Small intestine (tissue), 16 donors: ENCODE results near the gene PRR32. TPM values are rescaled to one million over a fixed set of nuclear protein-coding genes. Genes with fewer than 3 reads are reported as not detected.
A peak's percentile ranks its signal among the peaks of the same experiment; 100 is the strongest.
"Not testable (repeated sequence)": the region's sequence is repeated elsewhere in the genome, so short reads cannot be mapped to it uniquely, and the experiment has no call there.

ENCODE experiments used
- DNase-seq, 2 donors: peaks; one replicate each; pipeline versions ENCODE4 v3.0.0 to v3.0.0-alpha.2; 2013
- FAIRE-seq: peaks from 2 replicates; lab custom pipeline; 2012; peaks lifted over from hg19 to GRCh38; lab: Jason Lieb, UNC
- H3K27ac ChIP-seq, 3 donors: one replicate each; pipeline ENCODE4 v1.5.1; 2013; ENCODE audit warnings: low read length in 2 of 3, mild to moderate bottlenecking in 2 of 3, control low read depth in 1 of 3, inconsistent platforms in 1 of 3, low read depth in 1 of 3, moderate library complexity in 1 of 3
- H3K27me3 ChIP-seq, 3 donors: one replicate each; pipeline ENCODE4 v1.6.1; 2013; ENCODE audit warnings: low read length in 3 of 3, inconsistent platforms in 1 of 3; ENCODE audit not compliant: control insufficient read depth in 3 of 3, insufficient read depth in 3 of 3
- H3K36me3 ChIP-seq, 3 donors: one replicate each; pipeline ENCODE4 v1.6.1; 2013; ENCODE audit warnings: low read length in 3 of 3, inconsistent platforms in 1 of 3, low read depth in 1 of 3, mild to moderate bottlenecking in 1 of 3, moderate library complexity in 1 of 3; ENCODE audit not compliant: control insufficient read depth in 3 of 3, insufficient read depth in 2 of 3
- H3K4me1 ChIP-seq, 3 donors: one replicate each; pipeline ENCODE4 v1.6.1; 2013; ENCODE audit warnings: low read length in 2 of 3, inconsistent platforms in 1 of 3, low read depth in 1 of 3, mild to moderate bottlenecking in 1 of 3, moderate library complexity in 1 of 3; ENCODE audit not compliant: control insufficient read depth in 3 of 3, insufficient read depth in 2 of 3
- H3K4me3 ChIP-seq, 3 donors: one replicate each; pipeline ENCODE4 v1.5.1; 2013; ENCODE audit warnings: low read length in 3 of 3, control low read depth in 1 of 3, inconsistent platforms in 1 of 3, low read depth in 1 of 3, mild to moderate bottlenecking in 1 of 3, moderate library complexity in 1 of 3
- H3K9me3 ChIP-seq, 2 donors: one replicate each; pipeline ENCODE4 v1.6.1; 2013; ENCODE audit warnings: low read depth in 1 of 2, low read length in 1 of 2; ENCODE audit not compliant: control insufficient read depth in 2 of 2, insufficient read depth in 1 of 2
- WGBS, 3 donors: extraction: QIAGEN DNeasy Blood & Tissue Kit; methylation state at CpG; one replicate each; pipeline ENCODE4 v1.1.7; 2013; 5-methylcytosine and 5-hydroxymethylcytosine counted together
- long read RNA-seq, 10 donors: transcript quantifications; one replicate each; lab custom pipeline, GENCODE V29; 2026
- polyA plus RNA-seq, 4 donors: library from polyadenylated mRNA; stranded (reverse) in 3 of 4; unstranded in 1 of 4; fragments of 200-250 nt in 3 of 4; fragments of 120-200 nt in 1 of 4; gene quantifications; one replicate each; pipeline versions ENCODE4 v1.2.1 to v1.2.3, GENCODE V29; 2013
- donor health status: healthy with polysubstance abuse.
- donor health status: control.
- donor health status: control.
- donor health status: Bipolar disorder and iron deficiency.
- donor health status: healthy.

Gene PRR32
- under 1 TPM in 1 of 4 donors, not detected in 3; 0.62 TPM for polyA plus RNA-seq
- long read RNA-seq, donor 1 = 0 reads
- long read RNA-seq, donor 2 = 0 reads
- long read RNA-seq, donor 3 = 0 reads
- long read RNA-seq, donor 4 = 0 reads
- long read RNA-seq, donor 5 = 0 reads
- long read RNA-seq, donor 6 = 0 reads
- long read RNA-seq, donor 7 = 0 reads
- long read RNA-seq, donor 8, partial matches to known transcripts = 0 of 3 reads
- long read RNA-seq, donor 8, other reads (novel, unspliced or antisense) = 0 of 3 reads
- long read RNA-seq, donor 9 = 0 reads
- long read RNA-seq, donor 10 = 0 reads

- H3K4me3 ChIP-seq = no peak within 1 kb of the TSS
- DNase-seq (no peak), FAIRE-seq (no peak)
- H3K27ac ChIP-seq = no peak within 1 kb of the TSS
- no peaks in the 10 kb centered on the region for H3K9me3 ChIP-seq
- H3K27me3 ChIP-seq = no peaks in the 10 kb centered on the region
- no peaks in the 10 kb centered on the region for H3K4me1 ChIP-seq
- no peaks in the 10 kb centered on the region for H3K36me3 ChIP-seq
Measured at GRCh38 chrX:126819429-126819828, at the start of gene PRR32. PRR32 (plus strand) TSS chrX:126819729; CDS start chrX:126819844, 115 bp downstream.

DNA sequence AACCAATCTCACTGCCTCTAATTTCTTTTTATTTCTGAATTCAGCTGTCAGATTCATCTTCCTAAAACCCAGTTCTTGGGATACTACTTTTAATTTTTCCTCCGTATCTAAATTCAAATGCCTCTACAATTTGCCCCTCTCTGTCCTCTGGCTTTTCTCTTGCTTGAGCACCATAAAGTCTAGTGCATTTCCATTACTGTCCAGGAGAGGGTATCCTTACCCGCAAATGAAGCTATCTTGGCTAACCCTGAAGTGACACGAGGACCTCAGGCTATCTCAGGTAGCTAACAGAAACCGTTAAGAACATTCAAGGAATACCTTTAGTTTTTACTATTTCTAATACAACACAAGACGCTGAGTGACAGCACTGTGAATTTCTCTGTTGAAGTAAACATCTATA is 49.4 kb upstream of the PRR32 start:
- no peak for FAIRE-seq

GRCh38 chrX:126785539-126785938 is 34.0 kb upstream of the PRR32 start:
- no peaks in the 10 kb centered on the region for H3K27me3 ChIP-seq
- no peaks in the 10 kb centered on the region for H3K36me3 ChIP-seq
- 80 to 97% (median 89%) methylated on average over 2 of the region's 2 CpGs for WGBS, 3 donors
- H3K9me3 ChIP-seq = no peaks in the 10 kb centered on the region
- no peak for FAIRE-seq
- no peak overlapping the region for H3K27ac ChIP-seq
- no peaks in the 10 kb centered on the region for H3K4me1 ChIP-seq
- DNase-seq = no peak
- H3K4me3 ChIP-seq = no peak overlapping the region

More for the DNA sequence above, 49.4 kb upstream of the PRR32 start:
- peak in 1 of 2 donors; percentile 0 for DNase-seq
- 16 to 21% (median 16%) methylated on average over 5 of the region's 5 CpGs for WGBS, 3 donors
- Histone ChIP-seq H3K4me3 (no peak overlapping the region), H3K36me3 (no peaks in the 10 kb centered on the region), H3K27me3 (no peaks in the 10 kb centered on the region), H3K9me3 (no peaks in the 10 kb centered on the region), H3K27ac (no peak overlapping the region), H3K4me1 (no peaks in the 10 kb centered on the region)

GRCh38 chrX:126799059-126799458 is 20.5 kb upstream of the PRR32 start:
- Histone ChIP-seq H3K9me3 (peaks cover 0 to 4% of the 10 kb centered on the region in 2 donors), H3K27ac (no peak overlapping the region), H3K4me1 (no peaks in the 10 kb centered on the region), H3K36me3 (no peaks in the 10 kb centered on the region), H3K27me3 (no peaks in the 10 kb centered on the region), H3K4me3 (no peak overlapping the region)
- DNase-seq (no peak), FAIRE-seq (no peak)
- WGBS, 3 donors = 59 to 68% (median 64%) methylated on average over 1 of the region's 1 CpG

DNA sequence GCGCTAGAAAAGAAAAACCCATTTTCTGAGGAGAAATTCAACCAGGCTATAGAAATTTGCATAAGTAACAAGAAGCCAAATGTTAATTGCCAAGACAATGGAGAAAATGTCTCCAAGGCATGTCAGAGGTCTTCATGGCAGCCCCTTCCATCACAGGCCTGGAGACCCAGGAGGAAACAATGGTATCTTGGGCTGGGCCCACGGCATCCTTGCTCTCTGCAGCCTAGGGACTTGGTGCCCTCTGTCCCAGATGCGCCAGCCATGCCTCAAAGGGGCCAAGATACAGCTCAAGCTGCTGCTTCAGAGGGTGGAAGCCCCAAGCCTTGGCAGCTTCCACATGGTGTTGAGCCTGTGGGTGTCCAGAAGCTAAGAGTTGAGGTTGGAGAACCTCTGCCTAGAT is 12.7 kb upstream of the PRR32 start:
- 66 to 80% (median 68%) methylated on average over 3 of the region's 3 CpGs for WGBS, 3 donors
- not testable (repeated sequence) for H3K9me3 ChIP-seq, H3K36me3 ChIP-seq, FAIRE-seq, H3K4me1 ChIP-seq, DNase-seq, H3K27ac ChIP-seq, H3K4me3 ChIP-seq, H3K27me3 ChIP-seq

GRCh38 chrX:126815806-126816205 is 3.7 kb upstream of the PRR32 start:
- DNase-seq = no peak
- no peaks in the 10 kb centered on the region for H3K9me3 ChIP-seq
- no peak overlapping the region for H3K27ac ChIP-seq
- WGBS, 3 donors = 5 to 48% (median 6%) methylated on average over 1 of the region's 1 CpG
- H3K4me3 ChIP-seq = no peak overlapping the region
- no peaks in the 10 kb centered on the region for H3K4me1 ChIP-seq
- no peaks in the 10 kb centered on the region for H3K36me3 ChIP-seq
- FAIRE-seq = no peak
- H3K27me3 ChIP-seq = no peaks in the 10 kb centered on the region

DNA sequence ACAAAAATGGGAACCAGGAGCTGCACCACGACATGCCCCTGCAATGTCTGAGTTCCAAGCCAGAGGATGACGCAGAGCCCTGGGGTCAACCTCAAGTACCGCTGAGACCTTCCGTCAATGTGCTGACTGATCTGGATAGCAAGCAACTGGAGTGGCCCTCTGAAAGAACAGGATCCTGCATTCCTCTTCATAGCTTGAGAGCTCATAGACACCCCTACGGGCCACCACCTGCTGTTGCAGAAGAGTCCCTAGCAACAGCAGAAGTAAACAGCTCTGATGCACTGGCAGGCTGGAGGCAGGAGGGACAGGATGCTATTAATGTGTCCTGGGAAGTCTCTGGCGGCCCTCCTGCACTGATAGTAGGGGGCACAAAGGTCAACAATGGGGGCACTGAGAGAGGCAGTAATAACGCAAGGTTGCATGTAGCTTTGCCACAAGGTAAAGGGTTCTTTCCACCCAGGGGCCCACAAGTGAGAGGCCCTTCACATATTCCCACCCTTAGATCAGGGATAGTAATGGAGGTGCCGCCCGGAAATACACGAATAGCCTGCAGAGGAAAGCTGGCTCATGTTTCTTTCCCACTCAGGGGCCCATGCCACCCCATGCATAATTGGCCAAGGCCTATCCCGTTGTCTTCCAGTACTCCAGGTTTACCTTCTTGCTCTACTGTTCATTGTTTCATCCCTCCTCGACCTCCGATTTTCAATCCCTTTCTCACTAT is 1.3 kb downstream of the PRR32 start:
- H3K4me1 ChIP-seq = no peaks in the 10 kb centered on the region
- no peak overlapping the region for H3K27ac ChIP-seq
- FAIRE-seq (no peak), DNase-seq (no peak)
- no peaks in the 10 kb centered on the region for H3K36me3 ChIP-seq
- H3K4me3 ChIP-seq = no peak overlapping the region
- H3K9me3 ChIP-seq = no peaks in the 10 kb centered on the region
- WGBS, 3 donors = 69 to 78% (median 75%) methylated on average over 13 of the region's 13 CpGs
- H3K27me3 ChIP-seq = no peaks in the 10 kb centered on the region

DNA sequence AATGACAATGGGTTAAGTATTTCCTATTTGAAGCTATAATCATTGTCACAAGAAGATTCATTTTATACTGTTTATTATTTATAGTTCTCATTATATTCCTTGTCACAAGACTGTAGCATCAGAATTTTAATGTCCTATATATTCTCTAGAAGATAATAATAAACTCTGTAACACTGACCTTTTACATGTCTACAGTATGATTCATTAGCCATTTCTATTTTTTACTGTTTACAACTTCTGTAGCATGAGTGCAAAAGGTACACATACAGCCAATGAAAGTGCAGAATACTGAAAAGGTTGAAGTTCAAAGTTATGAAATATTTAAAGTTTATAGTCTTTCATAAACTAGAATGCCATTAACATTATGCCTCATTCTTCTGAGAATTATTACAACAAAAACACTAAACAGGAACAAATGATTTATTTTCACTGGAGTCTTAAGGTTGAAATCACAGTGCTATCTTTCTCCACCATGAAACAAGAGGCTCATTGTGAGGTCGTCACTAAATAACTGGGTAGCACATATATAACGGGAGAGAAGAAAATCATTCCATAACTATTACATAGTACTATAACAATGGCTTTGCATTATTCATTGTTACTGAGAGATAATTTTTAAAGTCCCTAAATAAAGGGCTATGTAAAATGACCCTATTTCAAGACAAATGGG is 4.9 kb downstream of the PRR32 start:
- Histone ChIP-seq H3K4me1 (no peaks in the 10 kb centered on the region), H3K36me3 (no peaks in the 10 kb centered on the region), H3K27me3 (no peaks in the 10 kb centered on the region), H3K9me3 (no peaks in the 10 kb centered on the region), H3K27ac (no peak overlapping the region), H3K4me3 (no peak overlapping the region)
- DNase-seq = no peak
- FAIRE-seq = no peak
- 54 to 75% (median 69%) methylated on average over 2 of the region's 2 CpGs for WGBS, 3 donors
